ENCODE measurements around the gene TEAD4. TPM values are rescaled to one million over a fixed set of nuclear protein-coding genes. Genes with fewer than 3 reads are reported as not detected.

Gene TEAD4
- total RNA-seq, 1 donor from 2014 or later, result 14.2 TPM

DNA sequence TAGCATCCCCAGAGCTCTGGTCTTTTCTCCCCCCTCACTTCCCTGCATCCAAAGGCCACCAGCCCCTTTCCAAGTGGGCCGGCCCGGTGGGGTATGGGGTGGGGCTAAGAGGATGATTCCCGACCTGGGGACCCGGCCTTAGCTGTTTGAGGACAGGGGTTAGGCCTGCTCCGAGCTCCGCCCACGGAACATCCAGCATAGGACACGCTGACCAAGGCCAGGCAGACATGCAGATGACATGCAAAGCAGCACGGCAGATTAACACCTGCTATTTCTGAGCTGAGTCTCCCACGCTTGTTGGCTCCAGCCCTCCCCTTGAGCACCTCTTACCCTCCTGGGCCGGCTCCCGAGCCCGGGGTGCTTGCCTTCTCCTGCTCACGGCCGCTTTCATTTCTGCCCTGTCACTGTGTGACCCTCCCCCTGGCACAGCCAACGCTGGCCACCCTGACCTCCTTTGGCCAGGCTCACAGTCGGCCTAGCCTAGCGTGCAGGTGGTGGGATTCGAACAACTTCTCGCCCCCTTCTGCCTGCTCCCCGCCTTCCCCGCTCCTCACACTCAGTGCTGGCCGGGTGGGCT lies 40.2 kb downstream of the TEAD4 start:
- Mint-ChIP-seq H3K9me3 (no peaks in the 10 kb centered on the region), H3K4me3 (no peak overlapping the region), H3K36me3 (ENCODE audit: low read depth) (no peaks in the 10 kb centered on the region), H3K27me3 (no peaks in the 10 kb centered on the region), H3K27ac (no peak overlapping the region), H3K4me1 (no peaks in the 10 kb centered on the region)
- intact Hi-C loops (cut with micrococcal nuclease), result no loop called here
- no peak for DNase-seq

DNA sequence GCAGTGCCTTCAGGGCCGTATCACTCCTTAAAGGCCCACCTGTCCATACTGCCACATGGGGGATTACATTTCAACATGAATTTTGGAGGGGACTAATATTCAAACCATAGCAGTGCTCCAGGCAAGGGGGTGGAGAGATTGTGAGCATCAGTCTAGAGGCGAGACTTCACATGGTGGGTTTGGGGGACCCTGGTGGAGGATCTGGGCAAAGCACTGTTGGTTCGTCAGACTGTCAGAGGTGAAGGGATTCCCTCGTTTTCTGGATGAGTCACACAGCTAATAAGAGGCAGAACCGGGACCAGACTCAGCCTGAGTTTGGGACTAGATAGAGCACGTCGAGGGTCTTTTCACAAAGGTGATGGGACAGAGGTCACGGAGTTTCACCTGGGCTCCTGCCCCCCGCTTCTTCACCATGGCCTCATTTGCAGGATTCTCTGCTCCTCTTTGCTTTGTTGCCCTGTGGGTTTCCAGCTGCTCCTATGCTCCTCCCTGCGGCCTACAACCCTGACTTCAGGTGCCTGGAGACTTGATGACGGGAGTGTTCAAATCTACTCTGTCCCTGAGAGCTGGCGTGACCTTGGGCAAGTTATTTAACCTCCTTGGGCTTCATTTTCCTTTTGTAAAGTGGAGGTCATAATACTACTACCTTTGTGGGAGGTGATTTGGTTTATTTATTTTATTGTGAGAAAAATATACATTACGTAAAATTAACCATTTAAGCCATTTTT lies 41.5 kb downstream of the TEAD4 start:
- Mint-ChIP-seq H3K27ac (no peak overlapping the region), H3K4me3 (no peak overlapping the region), H3K9me3 (no peaks in the 10 kb centered on the region), H3K36me3 (ENCODE audit: low read depth) (no peaks in the 10 kb centered on the region), H3K4me1 (no peaks in the 10 kb centered on the region), H3K27me3 (no peaks in the 10 kb centered on the region)
- intact Hi-C loops (cut with micrococcal nuclease), result no loop called here
- DNase-seq, result no peak

DNA sequence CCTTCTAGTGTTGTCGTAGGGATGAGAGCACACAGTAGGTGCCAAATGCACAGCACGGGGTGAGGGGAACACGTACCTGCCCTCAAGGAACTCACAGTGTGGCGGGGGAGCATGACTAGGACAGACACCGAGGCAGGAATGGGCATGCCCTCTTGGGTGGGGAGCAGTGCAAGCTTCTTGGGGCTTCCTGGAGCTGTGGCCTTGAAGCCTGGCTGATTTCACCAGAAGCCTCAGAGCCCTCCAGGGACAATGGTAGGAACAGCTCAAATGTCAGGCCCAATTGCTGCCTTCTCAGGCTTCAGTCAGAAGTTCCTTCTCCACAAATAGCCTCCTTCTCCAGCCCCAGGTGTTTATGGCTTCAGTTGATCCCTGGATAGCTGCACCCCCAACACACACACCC lies 43.4 kb downstream of the TEAD4 start:
- Mint-ChIP-seq H3K4me3 (no peak overlapping the region), H3K36me3 (ENCODE audit: low read depth) (no peaks in the 10 kb centered on the region), H3K27ac (no peak overlapping the region), H3K9me3 (no peaks in the 10 kb centered on the region), H3K4me1 (no peaks in the 10 kb centered on the region), H3K27me3 (no peaks in the 10 kb centered on the region)
- DNase-seq, result no peak
- intact Hi-C loops (cut with micrococcal nuclease), result no loop called here

DNA sequence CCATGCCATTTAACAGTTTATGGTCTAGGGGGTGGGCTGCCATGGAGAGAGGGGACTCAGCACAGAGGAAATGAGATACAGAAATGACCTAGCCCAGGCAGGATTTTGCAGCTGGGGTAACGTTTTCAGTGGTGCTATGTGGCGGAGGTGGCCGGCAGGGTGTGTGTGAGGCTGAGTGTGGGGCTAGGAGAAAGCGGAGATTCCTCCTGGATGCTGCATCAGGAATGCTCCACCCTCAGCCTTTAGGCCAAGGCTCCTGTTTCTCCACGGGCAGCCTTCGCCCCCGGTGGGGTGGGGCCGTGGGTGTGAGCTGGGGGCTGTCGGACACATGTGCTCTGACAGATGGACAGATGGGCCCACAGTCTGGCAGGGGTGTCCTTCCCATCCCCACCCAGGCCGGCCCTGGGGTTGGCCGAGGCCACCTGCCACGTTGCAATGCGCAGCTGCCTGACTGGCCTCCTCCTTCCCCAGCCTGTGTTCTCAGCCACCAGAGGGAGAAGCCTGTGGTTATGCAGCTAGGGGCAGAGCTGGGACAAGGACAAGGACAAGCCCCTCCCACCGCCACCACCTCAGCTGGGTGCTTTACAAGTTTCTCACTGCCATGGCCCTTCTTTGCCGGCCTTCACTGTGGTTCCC lies 44.3 kb downstream of the TEAD4 start:
- no peaks in the 10 kb centered on the region for H3K4me1 Mint-ChIP-seq
- intact Hi-C loops (cut with micrococcal nuclease), result no loop called here
- no peaks in the 10 kb centered on the region for H3K27me3 Mint-ChIP-seq
- H3K36me3 Mint-ChIP-seq (ENCODE audit: low read depth), result no peaks in the 10 kb centered on the region
- no peak overlapping the region for H3K27ac Mint-ChIP-seq
- DNase-seq, result no peak
- no peaks in the 10 kb centered on the region for H3K9me3 Mint-ChIP-seq
- no peak overlapping the region for H3K4me3 Mint-ChIP-seq

DNA sequence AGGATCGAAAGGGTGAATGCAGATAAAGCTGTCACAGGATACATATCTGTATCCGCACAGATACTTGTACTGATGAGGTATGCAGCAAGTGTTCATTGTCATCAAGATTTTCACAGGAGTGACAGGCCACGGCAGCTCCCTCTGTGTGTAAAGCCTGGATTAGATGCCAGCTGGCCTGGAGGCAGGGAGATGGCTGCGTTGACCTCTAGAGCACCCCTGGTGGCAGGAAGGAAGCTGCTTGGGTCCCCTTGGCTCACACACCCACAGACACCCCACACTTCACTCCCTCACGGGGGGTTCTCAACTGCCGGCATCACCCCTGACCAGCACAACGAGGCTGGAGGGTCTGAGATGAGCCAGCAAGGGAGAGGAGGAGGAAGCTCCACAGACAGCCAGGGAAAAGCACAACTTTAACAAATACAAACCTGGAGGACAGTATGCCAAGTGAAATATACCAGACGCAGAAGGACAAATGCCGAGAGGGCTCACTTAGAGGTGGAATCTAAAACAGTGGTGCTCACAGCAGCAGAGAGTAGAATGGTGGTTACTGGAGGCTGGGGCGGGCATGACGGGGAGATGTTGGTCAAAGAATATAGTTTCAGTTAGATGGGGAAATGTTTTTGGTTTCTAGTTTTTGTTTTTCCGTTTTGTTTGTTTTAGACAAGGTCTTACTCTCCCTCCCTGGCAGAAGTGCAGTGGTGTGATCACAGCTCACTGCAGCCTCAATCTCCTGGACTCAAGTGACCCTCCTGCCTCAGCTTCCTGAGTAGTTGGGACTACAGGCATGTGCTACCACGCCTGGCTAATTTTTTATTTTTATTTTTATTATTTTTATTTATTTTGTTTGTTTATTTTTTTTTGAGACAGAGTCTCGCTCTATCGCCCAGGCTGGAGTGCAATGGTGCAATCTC lies 45.7 kb downstream of the TEAD4 start:
- no peaks in the 10 kb centered on the region for H3K9me3 Mint-ChIP-seq
- no peaks in the 10 kb centered on the region for H3K27me3 Mint-ChIP-seq
- intact Hi-C loops (cut with micrococcal nuclease), result no loop called here
- no peaks in the 10 kb centered on the region for H3K4me1 Mint-ChIP-seq
- DNase-seq, result no peak
- no peak overlapping the region for H3K4me3 Mint-ChIP-seq
- H3K36me3 Mint-ChIP-seq (ENCODE audit: low read depth), result no peaks in the 10 kb centered on the region
- no peak overlapping the region for H3K27ac Mint-ChIP-seq

DNA sequence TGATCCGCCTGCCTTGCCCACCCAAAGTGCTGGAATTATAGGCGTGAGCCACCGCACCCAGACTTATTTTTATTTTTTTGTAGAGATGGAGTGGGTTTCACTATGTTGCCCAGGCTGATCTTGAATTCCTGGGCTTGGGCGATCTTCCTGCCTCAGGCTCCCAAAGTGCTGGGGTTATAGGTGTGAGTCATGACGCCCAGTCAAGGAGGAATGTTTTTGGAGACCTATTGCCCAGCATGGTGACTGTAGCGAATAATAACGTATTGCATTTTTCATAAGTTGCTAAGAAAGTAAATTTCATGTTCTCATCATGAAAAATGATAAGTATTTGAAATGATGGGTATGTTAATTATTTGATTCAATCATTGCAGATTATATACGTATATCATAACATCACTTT lies 46.5 kb downstream of the TEAD4 start:
- DNase-seq, result no peak
- Mint-ChIP-seq H3K4me3 (no peak overlapping the region), H3K9me3 (no peaks in the 10 kb centered on the region), H3K27ac (no peak overlapping the region), H3K4me1 (no peaks in the 10 kb centered on the region), H3K27me3 (no peaks in the 10 kb centered on the region), H3K36me3 (ENCODE audit: low read depth) (no peaks in the 10 kb centered on the region)
- intact Hi-C loops (cut with micrococcal nuclease), result no loop called here

DNA sequence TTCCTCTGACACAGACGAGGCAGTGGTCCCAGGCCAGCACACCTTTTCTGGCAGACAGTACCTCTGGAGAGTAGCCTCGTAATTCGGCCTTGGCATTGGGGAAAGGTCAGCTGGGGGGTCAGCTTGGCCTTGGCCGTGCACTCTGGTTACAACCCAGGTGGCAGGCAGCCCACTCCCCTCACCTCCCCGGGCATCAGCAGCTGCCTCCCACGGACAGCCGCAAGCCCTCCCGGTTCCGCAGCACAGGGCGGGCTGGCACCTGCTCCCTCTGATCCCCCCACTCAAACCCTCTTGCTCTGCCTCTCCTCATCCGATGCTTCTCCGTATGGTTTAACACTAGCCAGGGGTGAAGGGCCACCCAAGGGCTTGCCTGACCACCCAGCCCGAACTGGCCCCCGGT lies 50.6 kb downstream of the TEAD4 start:
- Mint-ChIP-seq H3K27me3 (no peaks in the 10 kb centered on the region), H3K4me3 (no peak overlapping the region), H3K36me3 (ENCODE audit: low read depth) (no peaks in the 10 kb centered on the region), H3K27ac (no peak overlapping the region), H3K9me3 (no peaks in the 10 kb centered on the region), H3K4me1 (peaks cover 2% of the 10 kb centered on the region)
- DNase-seq, result no peak
- intact Hi-C loops (cut with micrococcal nuclease), result no loop called here

DNA sequence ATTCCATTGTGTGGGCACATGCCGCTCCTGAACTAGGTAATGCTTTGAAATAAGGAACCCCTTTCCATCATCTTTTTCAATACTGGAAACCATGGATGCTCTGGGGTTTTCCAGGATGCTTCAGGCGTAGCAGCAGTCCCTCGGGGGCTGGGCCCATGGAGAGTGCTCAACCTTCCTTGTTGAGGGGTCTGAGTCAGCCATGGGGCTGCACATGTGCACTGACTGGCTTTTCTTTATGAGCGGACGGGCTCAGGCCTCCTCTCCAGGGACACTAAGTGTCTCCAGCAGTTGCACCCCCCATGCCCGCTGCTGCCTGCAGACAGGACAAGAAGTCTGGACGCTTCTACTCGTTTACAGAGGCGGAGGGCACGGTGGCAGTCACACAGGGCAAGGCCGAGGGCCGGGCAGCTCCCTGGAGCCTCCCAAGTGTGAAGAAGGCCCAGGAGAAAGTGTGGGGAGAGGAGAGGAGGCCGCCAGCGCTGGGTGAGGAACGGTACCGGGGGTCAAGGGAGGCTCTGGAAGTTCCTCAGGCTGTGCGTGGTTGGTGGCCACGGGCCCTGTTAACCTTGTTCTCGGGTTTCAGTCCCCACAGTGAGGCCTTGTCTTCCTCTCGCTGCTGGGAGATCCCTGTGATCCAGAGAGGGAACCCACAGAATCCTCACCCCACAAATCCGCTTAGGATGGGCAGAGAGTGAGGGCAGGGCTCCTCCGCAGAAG lies 51.2 kb downstream of the TEAD4 start:
- intact Hi-C loops (cut with micrococcal nuclease), result no loop called here
- Mint-ChIP-seq H3K4me3 (no peak overlapping the region), H3K27me3 (no peaks in the 10 kb centered on the region), H3K4me1 (peaks cover 2% of the 10 kb centered on the region), H3K36me3 (ENCODE audit: low read depth) (no peaks in the 10 kb centered on the region), H3K27ac (no peak overlapping the region), H3K9me3 (no peaks in the 10 kb centered on the region)
- DNase-seq, result no peak

DNA sequence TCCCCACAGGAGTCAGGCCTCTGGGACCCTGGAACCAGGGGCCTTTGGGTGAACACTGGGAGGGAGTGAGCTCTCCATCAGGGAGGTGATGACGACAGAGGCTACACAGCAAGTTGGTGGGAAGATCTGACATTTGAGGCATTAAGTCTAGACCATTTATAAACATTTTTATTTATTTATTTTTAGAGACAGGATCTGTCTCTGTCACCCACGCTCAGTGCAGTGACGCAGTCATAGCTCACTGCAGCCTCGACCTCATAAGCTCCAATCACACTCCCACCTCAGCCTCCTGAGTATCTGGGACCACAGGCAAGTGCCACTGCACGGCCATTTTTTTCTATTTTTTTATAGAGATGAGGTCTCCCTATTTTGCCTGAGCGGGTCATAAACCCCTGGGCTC lies 53.6 kb downstream of the TEAD4 start:
- Mint-ChIP-seq H3K36me3 (ENCODE audit: low read depth) (no peaks in the 10 kb centered on the region), H3K9me3 (no peaks in the 10 kb centered on the region), H3K4me3 (no peak overlapping the region), H3K27me3 (no peaks in the 10 kb centered on the region), H3K27ac (no peak overlapping the region), H3K4me1 (peaks cover 2% of the 10 kb centered on the region)
- DNase-seq, result no peak
- intact Hi-C loops (cut with micrococcal nuclease), result no loop called here

DNA sequence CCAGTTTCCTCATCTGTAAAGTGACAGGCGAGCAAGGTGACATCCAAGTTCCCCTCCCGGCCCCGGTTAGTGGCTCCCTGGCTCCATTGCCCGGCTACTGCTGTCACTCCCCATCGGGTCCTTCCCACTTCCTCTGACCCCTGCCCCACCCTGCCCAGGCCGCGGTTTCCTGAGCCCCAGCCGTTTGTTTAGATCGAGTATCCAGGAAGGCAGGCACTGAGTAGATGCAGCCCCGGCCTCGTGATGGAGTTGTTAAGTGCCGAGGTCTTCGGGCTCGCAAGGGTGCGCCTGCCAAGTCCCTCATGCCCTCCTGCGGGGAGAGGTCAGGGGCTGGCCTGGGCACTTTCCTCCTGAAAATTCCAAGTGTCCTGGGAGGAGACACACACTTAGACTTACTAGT lies 55.4 kb downstream of the TEAD4 start:
- peaks cover 2% of the 10 kb centered on the region for H3K4me1 Mint-ChIP-seq
- intact Hi-C loops (cut with micrococcal nuclease), result no loop called here
- no peak overlapping the region for H3K27ac Mint-ChIP-seq
- no peaks in the 10 kb centered on the region for H3K36me3 Mint-ChIP-seq (ENCODE audit: low read depth)
- no peak overlapping the region for H3K4me3 Mint-ChIP-seq
- no peak for DNase-seq
- H3K27me3 Mint-ChIP-seq, result no peaks in the 10 kb centered on the region
- no peaks in the 10 kb centered on the region for H3K9me3 Mint-ChIP-seq

DNA sequence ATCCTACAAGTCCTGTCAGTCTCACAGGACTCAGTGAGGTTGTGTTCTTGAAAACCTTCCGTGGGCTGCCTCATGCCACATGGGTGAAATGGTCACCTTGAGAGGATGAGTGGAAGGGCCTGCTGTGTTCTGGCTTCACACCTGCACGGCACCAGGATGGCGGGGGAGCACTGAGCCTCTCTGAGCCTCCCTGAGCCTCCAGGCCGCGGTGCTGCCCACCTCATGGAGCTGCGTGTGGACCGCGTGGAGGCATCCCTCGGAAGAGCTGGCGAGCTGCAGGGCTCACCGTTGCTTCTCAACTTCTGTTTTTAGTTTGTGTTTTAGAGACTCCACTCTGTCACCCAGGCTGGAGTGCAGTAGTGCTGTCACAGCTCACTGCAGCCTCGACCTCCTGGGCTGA lies 56.2 kb downstream of the TEAD4 start:
- no peaks in the 10 kb centered on the region for H3K9me3 Mint-ChIP-seq
- H3K27me3 Mint-ChIP-seq, result no peaks in the 10 kb centered on the region
- H3K27ac Mint-ChIP-seq, result no peak overlapping the region

DNA sequence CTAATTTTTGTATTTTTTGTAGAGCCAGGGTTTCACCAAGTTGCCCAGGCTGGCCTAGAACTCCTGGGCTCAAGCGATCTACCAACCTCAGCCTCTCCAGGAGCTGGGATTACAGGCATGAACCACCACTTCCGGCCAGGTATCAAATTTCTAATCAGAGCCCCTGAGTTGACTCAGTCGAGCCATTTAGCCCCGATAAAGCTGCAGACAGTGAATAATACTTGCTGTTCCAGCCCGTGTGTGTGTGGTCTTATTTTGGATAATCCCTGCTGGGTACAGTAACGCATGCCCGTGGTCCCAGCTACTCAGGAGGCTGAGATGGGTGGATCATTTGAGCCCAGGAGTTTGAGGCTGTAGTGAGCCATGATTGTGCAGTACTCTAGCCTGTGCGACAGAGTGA lies 57.0 kb downstream of the TEAD4 start:
- intact Hi-C loops (cut with micrococcal nuclease), result no loop called here
- no peak overlapping the region for H3K27ac Mint-ChIP-seq
- no peaks in the 10 kb centered on the region for H3K27me3 Mint-ChIP-seq
- no peaks in the 10 kb centered on the region for H3K36me3 Mint-ChIP-seq (ENCODE audit: low read depth)
- H3K4me1 Mint-ChIP-seq, result peaks cover 2% of the 10 kb centered on the region
- no peak overlapping the region for H3K4me3 Mint-ChIP-seq
- no peak for DNase-seq
- no peaks in the 10 kb centered on the region for H3K9me3 Mint-ChIP-seq

More for the DNA sequence above, 56.2 kb downstream of the TEAD4 start:
- Mint-ChIP-seq H3K4me3 (no peak overlapping the region), H3K36me3 (ENCODE audit: low read depth) (no peaks in the 10 kb centered on the region), H3K4me1 (peaks cover 2% of the 10 kb centered on the region)
- intact Hi-C loops (cut with micrococcal nuclease), result no loop called here
- DNase-seq, result no peak

DNA sequence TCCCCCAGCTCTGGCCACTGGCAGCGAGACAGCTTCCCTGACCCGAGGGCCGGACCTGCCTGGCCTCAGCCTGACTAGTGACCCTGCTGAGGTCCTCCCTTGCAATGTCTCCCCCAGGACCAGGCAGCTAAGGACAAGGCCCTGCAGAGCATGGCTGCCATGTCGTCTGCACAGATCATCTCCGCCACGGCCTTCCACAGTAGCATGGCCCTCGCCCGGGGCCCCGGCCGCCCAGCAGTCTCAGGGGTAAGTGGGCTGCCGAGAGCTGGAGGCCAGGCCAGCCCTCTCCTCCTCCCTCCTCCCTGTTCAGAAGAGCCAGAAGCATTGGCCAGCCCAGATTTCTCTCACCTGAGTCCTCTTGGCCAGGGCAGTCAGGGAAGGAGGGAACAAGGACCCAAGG lies 58.1 kb downstream of the TEAD4 start:
- Mint-ChIP-seq H3K4me1 (peaks cover 2% of the 10 kb centered on the region), H3K4me3 (no peak overlapping the region), H3K27ac (no peak overlapping the region), H3K9me3 (no peaks in the 10 kb centered on the region), H3K27me3 (no peaks in the 10 kb centered on the region), H3K36me3 (ENCODE audit: low read depth) (no peaks in the 10 kb centered on the region)
- intact Hi-C loops (cut with micrococcal nuclease), result no loop called here
- no peak for DNase-seq
